Natural killer cell treated with Interleukin-12 subunit alpha and Interleukin-12 subunit beta and Interleukin-15 and Interleukin-18, amount 100 ng/mL, for 72 hours (primary cell): ENCODE results near the gene HTR5A. TPM values are rescaled to one million over a fixed set of nuclear protein-coding genes. Genes with fewer than 3 reads are reported as not detected.

ENCODE experiments used
- ATAC-seq, 2 donors: fragments of 150-1000 bp; cut with Tn5 transposase in 1 of 2; sonication (Bioruptor Pico), chemical (Tn5 transposase) in 1 of 2; 2 replicates each; pipeline ENCODE4 v1.10.0; 2021
- DNase-seq: peaks from one replicate; pipeline ENCODE4 v3.0.0; 2022; ENCODE audit warnings: low spot score
- H3K27ac Mint-ChIP-seq, 2 donors: 1 replicate in 1 of 2; 2 replicates in 1 of 2; pipeline ENCODE4 v1.8.0; 2022; ENCODE audit warnings: mixed read lengths in 2 of 2, mild to moderate bottlenecking in 1 of 2, moderate library complexity in 1 of 2
- H3K27me3 Mint-ChIP-seq, 2 donors: 1 replicate in 1 of 2; 2 replicates in 1 of 2; pipeline ENCODE4 v1.8.0; 2022; ENCODE audit warnings: mixed read lengths in 2 of 2
- H3K36me3 Mint-ChIP-seq: one replicate; pipeline ENCODE4 v1.8.0; 2022; ENCODE audit warnings: mixed read lengths
- H3K4me1 Mint-ChIP-seq, 2 donors: 1 replicate in 1 of 2; 2 replicates in 1 of 2; pipeline ENCODE4 v1.8.0; 2022; ENCODE audit warnings: low read depth in 2 of 2, mixed read lengths in 2 of 2, mild to moderate bottlenecking in 1 of 2
- H3K4me3 Mint-ChIP-seq: one replicate; pipeline ENCODE4 v1.8.0; 2022; ENCODE audit warnings: mixed read lengths
- H3K9me3 Mint-ChIP-seq: 2 replicates; pipeline ENCODE4 v1.8.0; 2022; ENCODE audit warnings: mixed read lengths
- total RNA-seq, 2 donors: library from RNA; stranded (reverse); gene quantifications; one replicate each; pipeline ENCODE4 v1.2.3, GENCODE V29; 2022

Gene HTR5A
- total RNA-seq, 2 donors from 2014 or later: not detected

DNA sequence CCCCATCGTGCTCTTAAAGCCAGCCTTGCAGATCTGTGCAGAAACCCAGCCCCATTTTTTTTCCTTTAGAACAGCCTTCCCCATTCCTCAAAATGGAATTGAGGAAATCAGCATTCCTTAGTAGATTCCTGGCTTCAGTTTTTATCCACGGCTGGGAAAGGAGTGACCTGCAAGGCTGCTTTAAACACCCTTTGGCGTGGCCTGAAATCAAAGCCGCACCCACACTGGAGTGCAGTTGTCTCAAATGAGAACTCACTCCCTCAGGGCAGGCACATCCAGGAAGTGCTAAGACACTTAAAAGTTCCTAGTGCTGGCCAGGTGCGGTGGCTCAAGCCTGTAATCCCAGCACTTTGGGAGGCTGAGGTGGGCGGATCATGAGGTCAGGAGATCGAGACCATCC, 34.8 kb downstream of the HTR5A start:
- ATAC-seq (no peak), DNase-seq (no peak)
- Mint-ChIP-seq H3K27me3 (peaks cover 9 to 13% of the 10 kb centered on the region in 2 donors), H3K36me3 (no peaks in the 10 kb centered on the region), H3K9me3 (no peaks in the 10 kb centered on the region), H3K4me3 (no peak overlapping the region), H3K27ac (no peak overlapping the region), H3K4me1 (no peaks in the 10 kb centered on the region)

DNA sequence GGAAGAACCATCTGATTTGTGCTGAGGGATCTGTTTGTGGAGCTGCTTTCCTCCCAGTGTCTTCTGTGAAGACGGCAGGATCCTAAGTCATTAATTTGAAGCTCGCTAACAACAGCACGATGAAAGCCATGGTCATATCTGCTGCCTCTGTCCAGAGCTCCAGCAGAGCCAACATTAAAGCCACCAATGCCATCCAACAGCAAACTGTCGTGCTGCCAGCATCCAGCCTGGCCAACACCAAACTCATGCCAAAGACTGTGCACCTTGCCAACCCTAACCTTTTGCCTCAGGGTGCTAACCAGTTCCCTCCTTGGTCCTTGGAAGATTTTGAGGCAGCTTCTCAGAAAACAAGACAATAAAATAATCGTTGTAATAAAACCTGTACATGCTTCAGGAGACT, 36.2 kb downstream of the HTR5A start:
- Mint-ChIP-seq H3K36me3 (no peaks in the 10 kb centered on the region), H3K4me3 (no peak overlapping the region), H3K27ac (no peak overlapping the region), H3K4me1 (no peaks in the 10 kb centered on the region), H3K9me3 (no peaks in the 10 kb centered on the region), H3K27me3 (peaks cover 10 to 13% of the 10 kb centered on the region in 2 donors)
- ATAC-seq: no peak
- no peak for DNase-seq

DNA sequence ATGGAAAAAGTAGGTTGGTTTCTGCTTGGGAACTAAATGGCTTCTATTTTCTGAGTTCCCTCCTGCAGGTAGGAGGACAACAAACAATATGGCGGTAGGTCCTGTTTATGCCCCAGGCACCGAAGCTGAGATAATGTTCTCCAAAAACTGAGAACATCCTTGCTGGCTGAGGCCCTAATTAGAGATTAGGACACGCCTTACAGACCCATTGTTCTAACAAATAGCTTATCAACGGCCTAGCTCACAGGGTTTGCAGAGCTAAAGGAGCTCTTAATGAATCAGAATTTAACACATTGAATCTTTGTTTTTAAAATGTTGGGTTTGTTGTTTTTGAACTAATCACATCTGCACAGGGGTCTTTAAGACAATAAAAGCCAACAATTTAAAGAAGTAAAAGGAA, 37.0 kb downstream of the HTR5A start:
- H3K27ac Mint-ChIP-seq: no peak overlapping the region
- H3K4me1 Mint-ChIP-seq: no peaks in the 10 kb centered on the region
- H3K36me3 Mint-ChIP-seq: no peaks in the 10 kb centered on the region
- no peak for ATAC-seq
- peaks cover 16% of the 10 kb centered on the region in 2 donors for H3K27me3 Mint-ChIP-seq
- no peak overlapping the region for H3K4me3 Mint-ChIP-seq
- DNase-seq: no peak
- H3K9me3 Mint-ChIP-seq: no peaks in the 10 kb centered on the region

- no peak overlapping the region for H3K4me3 Mint-ChIP-seq
- H3K36me3 Mint-ChIP-seq: no peaks in the 10 kb centered on the region
- DNase-seq (no peak), ATAC-seq (no peak)
- no peaks in the 10 kb centered on the region for H3K9me3 Mint-ChIP-seq
- H3K27me3 Mint-ChIP-seq: peaks cover 16% of the 10 kb centered on the region in 2 donors
- H3K4me1 Mint-ChIP-seq: no peaks in the 10 kb centered on the region
- H3K27ac Mint-ChIP-seq: no peak overlapping the region
Observed at GRCh38 chr7:155108144-155108901, 38.2 kb downstream of the HTR5A start.

DNA sequence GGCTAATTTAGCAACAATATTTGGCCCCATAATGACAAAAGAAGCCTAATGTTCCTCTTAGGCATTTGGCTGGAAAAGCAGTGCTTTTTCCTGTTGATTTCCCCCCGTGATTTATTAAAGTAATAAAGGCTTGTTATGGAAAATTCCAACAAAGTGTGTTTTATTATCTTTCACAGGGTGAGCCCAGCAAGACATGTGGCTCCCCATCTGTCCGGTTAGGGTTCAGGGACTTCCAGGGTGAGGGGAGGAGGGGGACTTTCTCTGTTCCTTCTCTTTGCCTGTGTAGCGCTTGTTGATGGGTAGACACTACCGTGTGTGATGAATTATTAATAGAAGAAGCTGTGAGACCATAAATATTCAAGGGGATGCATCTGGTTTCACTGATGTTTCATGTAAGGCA, 39.0 kb downstream of the HTR5A start:
- H3K36me3 Mint-ChIP-seq: no peaks in the 10 kb centered on the region
- peaks cover 16% of the 10 kb centered on the region in 2 donors for H3K27me3 Mint-ChIP-seq
- no peaks in the 10 kb centered on the region for H3K4me1 Mint-ChIP-seq
- no peak overlapping the region for H3K27ac Mint-ChIP-seq
- H3K9me3 Mint-ChIP-seq: no peaks in the 10 kb centered on the region
- no peak for DNase-seq
- ATAC-seq: no peak
- H3K4me3 Mint-ChIP-seq: no peak overlapping the region

DNA sequence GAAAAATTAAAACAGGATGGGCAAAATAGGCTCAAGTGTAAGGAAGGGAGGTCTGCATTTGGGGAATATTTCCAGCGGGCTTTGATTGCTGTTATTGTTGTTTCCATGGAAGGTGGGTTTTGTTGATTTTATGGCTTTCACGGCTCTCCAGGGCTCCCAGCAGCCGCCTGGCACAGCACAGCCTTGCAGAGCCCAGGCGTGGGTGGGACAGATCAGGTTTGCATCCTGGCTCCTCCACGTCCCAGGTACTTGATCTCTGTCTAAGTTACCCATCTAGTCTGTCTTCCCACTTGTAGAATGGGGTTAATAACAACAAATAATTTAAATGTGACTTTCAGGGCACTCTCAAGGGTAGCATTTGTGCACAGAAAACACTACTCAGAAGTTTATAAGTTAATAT, 45.2 kb downstream of the HTR5A start:
- peaks cover 28 to 34% of the 10 kb centered on the region in 2 donors for H3K27me3 Mint-ChIP-seq
- H3K36me3 Mint-ChIP-seq: peaks cover 6% of the 10 kb centered on the region
- peaks cover 4% of the 10 kb centered on the region for H3K9me3 Mint-ChIP-seq
- DNase-seq (no peak), ATAC-seq (no peak)
- no peak overlapping the region for H3K4me3 Mint-ChIP-seq
- H3K4me1 Mint-ChIP-seq: no peaks in the 10 kb centered on the region
- no peak overlapping the region for H3K27ac Mint-ChIP-seq

DNA sequence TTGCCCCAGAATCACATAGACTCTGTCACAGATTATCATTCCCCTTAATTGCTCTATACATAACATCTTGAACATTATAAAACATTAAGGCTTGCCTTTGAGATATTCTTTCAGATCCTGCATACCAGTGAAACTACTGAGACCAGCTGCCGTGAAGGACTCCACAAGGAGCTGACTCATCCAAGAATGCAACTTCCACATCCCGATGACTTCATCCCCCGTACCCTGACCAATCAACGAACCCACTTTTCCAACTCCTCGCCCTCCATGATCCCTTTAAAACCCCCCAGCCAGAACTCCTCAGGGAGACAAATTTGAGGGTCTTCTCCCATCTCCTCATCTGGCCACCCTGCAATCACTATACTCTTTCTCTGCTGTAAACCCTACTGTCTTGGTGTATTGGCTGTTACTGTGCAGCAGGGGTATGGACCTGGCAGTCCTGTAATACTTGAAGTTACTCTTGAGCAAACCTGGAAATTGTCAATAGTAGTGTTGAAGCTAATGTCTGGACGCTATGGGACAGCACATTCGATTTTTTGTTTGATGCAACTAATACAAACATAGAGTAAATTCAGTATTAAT, 49.8 kb downstream of the HTR5A start:
- ATAC-seq: no peak
- Mint-ChIP-seq H3K4me1 (no peaks in the 10 kb centered on the region), H3K27ac (no peak overlapping the region), H3K4me3 (no peak overlapping the region), H3K27me3 (peaks cover 25 to 29% of the 10 kb centered on the region in 2 donors), H3K36me3 (peaks cover 6% of the 10 kb centered on the region), H3K9me3 (peaks cover 4% of the 10 kb centered on the region)
- DNase-seq: no peak

DNA sequence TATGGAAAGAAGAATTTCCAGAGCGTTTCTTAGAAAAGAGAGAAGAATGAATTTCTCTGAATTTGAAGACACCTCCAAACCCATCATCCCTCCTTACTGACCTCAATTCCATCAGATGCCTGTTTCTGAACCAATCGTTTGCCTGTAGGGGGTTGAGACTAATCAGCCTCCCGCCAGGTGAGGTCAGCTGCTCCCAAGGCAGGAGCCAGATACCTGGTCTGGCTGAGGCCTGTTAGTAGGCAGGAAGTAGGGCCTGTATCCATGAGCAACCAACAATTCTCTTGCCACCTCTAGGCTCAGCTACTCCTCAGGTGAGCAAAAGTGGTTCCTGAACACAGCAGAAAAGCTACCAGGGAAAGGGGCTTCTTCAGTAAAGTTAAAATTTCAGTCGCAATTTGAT, 50.3 kb downstream of the HTR5A start:
- ATAC-seq (no peak), DNase-seq (no peak)
- H3K4me3 Mint-ChIP-seq: no peak overlapping the region
- peaks cover 25 to 29% of the 10 kb centered on the region in 2 donors for H3K27me3 Mint-ChIP-seq
- no peak overlapping the region for H3K27ac Mint-ChIP-seq
- peaks cover 6% of the 10 kb centered on the region for H3K36me3 Mint-ChIP-seq
- peaks cover 4% of the 10 kb centered on the region for H3K9me3 Mint-ChIP-seq
- H3K4me1 Mint-ChIP-seq: no peaks in the 10 kb centered on the region

DNA sequence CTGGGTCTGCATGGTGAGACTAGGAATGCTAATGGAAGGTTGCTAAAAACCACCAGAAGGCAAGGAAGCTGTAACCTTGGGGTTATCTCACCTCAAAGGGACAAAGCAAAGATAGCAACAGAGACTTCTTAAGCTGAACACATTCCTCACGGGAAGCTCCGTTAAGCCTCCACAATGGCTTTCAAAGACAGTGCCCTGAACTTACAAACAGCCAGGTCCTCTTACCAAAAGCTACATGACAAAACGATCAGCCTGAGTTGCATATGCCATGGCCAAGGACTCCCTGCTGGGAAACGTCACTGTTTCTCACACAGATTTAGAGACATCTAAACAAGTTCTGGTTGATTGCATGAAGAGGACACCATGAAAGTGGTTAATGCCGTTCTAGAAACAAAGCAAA, 52.7 kb downstream of the HTR5A start:
- Mint-ChIP-seq H3K36me3 (peaks cover 6% of the 10 kb centered on the region), H3K9me3 (peaks cover 4% of the 10 kb centered on the region), H3K4me1 (no peaks in the 10 kb centered on the region), H3K4me3 (no peak overlapping the region), H3K27ac (no peak overlapping the region), H3K27me3 (peaks cover 16 to 17% of the 10 kb centered on the region in 2 donors)
- DNase-seq: no peak
- ATAC-seq: no peak

DNA sequence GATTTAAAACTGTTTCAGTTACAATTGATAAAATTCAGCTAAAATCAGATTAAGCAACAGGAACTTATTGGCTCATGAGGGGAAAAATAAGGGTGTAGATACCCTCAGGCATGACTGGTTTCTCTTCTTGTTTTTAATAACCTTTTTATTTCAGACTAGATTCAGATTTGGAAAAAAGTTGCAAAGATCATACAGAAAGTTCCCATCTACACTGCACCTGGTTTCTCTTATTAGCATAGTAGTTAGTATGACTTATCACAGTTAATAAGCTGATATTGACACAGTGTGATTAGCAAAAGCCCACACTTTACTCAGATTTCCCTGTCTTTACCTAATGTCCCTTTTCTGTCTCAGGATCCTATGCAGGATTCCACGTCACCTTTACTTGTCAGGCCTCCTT, 53.3 kb downstream of the HTR5A start:
- H3K9me3 Mint-ChIP-seq: peaks cover 4% of the 10 kb centered on the region

GRCh38 chr7:155124706-155125105, 54.6 kb downstream of the HTR5A start:
- Mint-ChIP-seq H3K27ac (no peak overlapping the region), H3K36me3 (peaks cover 5% of the 10 kb centered on the region), H3K4me3 (no peak overlapping the region), H3K27me3 (peaks cover 15 to 16% of the 10 kb centered on the region in 2 donors), H3K4me1 (no peaks in the 10 kb centered on the region), H3K9me3 (peaks cover 4% of the 10 kb centered on the region)
- DNase-seq: no peak
- no peak for ATAC-seq

More for the DNA sequence above, 53.3 kb downstream of the HTR5A start:
- Mint-ChIP-seq H3K27ac (no peak overlapping the region), H3K36me3 (peaks cover 6% of the 10 kb centered on the region), H3K27me3 (peaks cover 12 to 14% of the 10 kb centered on the region in 2 donors), H3K4me3 (no peak overlapping the region), H3K4me1 (no peaks in the 10 kb centered on the region)
- ATAC-seq: no peak
- DNase-seq: no peak

DNA sequence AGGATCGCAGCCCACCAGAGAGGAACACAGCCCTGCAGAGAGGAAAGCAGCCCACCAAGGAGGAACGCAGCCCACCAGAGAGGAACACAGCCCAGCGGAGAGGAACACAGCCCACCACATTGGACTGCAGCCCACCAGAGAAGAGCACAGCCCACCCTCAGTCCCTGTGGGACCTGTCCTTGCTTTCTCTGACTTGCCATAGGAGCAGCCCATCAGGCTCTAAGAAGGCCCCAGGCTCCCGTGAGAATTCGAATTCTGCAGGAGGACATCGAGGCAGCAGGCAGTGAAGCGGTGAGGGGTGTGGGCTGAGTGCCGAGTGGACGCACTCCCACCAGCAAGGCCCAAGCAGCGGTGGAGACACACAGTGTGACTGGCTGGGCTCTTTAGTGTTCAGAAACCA, 59.1 kb downstream of the HTR5A start:
- Mint-ChIP-seq H3K27me3 (peaks cover 10 to 11% of the 10 kb centered on the region in 2 donors), H3K4me3 (no peak overlapping the region)
- ATAC-seq: no peak

GRCh38 chr7:155129789-155130188, 59.7 kb downstream of the HTR5A start:
- H3K9me3 Mint-ChIP-seq: no peaks in the 10 kb centered on the region
- peaks cover 10 to 11% of the 10 kb centered on the region in 2 donors for H3K27me3 Mint-ChIP-seq
- no peak overlapping the region for H3K27ac Mint-ChIP-seq
- no peak overlapping the region for H3K4me3 Mint-ChIP-seq
- H3K36me3 Mint-ChIP-seq: no peaks in the 10 kb centered on the region
- no peak for DNase-seq
- no peaks in the 10 kb centered on the region for H3K4me1 Mint-ChIP-seq
- ATAC-seq: peak in 1 of 2 donors; percentile 32

More for the DNA sequence above, 59.1 kb downstream of the HTR5A start:
- Mint-ChIP-seq H3K36me3 (no peaks in the 10 kb centered on the region), H3K4me1 (no peaks in the 10 kb centered on the region), H3K9me3 (no peaks in the 10 kb centered on the region), H3K27ac (no peak overlapping the region)
- DNase-seq: no peak

DNA sequence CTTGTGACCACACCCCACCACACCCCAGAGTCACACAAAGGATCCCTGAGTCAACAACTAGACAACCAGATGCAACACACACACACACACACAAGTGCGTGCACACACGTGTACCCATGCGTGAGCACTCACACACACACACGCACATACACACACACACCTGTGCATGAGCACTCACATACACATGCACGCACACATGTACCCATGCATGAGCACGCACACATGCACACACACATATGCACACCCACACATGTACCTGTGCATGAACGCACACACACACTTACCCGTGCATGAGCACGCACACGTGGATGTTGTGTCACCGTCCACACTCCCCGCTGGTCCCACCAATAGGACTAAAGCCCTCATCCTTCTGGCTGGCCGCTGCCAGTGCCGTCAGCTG, 60.4 kb downstream of the HTR5A start:
- Mint-ChIP-seq H3K9me3 (no peaks in the 10 kb centered on the region), H3K4me1 (no peaks in the 10 kb centered on the region), H3K4me3 (no peak overlapping the region), H3K36me3 (no peaks in the 10 kb centered on the region), H3K27ac (no peak overlapping the region), H3K27me3 (peaks cover 10 to 11% of the 10 kb centered on the region in 2 donors)
- DNase-seq (no peak), ATAC-seq (peak in 1 of 2 donors; percentile 35)
